Mucosa of descending colon (tissue), 3 donors: ENCODE measurements around the gene ZSCAN21. TPM values are rescaled to one million over a fixed set of nuclear protein-coding genes. Genes with fewer than 3 reads are reported as not detected.

Experiments
- ATAC-seq: fragments of 200-7000 bp; cut with Tn5 transposase; one replicate; pipeline ENCODE4 v1.9.1; 2020; ENCODE audit warnings: mild to moderate bottlenecking, moderate library complexity
- DNase-seq, 3 donors: peaks; one replicate each; pipeline ENCODE4 v3.0.0-alpha.2; 2020
- H3K36me3 ChIP-seq: fragments of 200-600 bp; one replicate; pipeline ENCODE4 v1.8.0; 2021; ENCODE audit warnings: low read depth, mild to moderate bottlenecking
- H3K4me1 ChIP-seq: fragments of 200-600 bp; one replicate; pipeline ENCODE4 v1.8.0; 2021; ENCODE audit warnings: low read depth, mild to moderate bottlenecking
- H3K4me3 ChIP-seq: fragments of 200-600 bp; one replicate; pipeline ENCODE4 v1.8.0; 2021; ENCODE audit warnings: mild to moderate bottlenecking
- H3K9me3 ChIP-seq: fragments of 200-600 bp; one replicate; pipeline ENCODE4 v1.8.0; 2021; ENCODE audit warnings: mild to moderate bottlenecking
- CTCF ChIP-seq: fragments of 200-600 bp; IDR thresholded peaks from one replicate; pipeline ENCODE4 v1.8.0; 2022; ENCODE audit warnings: antibody characterized with exemption, mild to moderate bottlenecking
- intact Hi-C, 2 donors: fragments of 100-400 bp; cut with DNase I in 1 of 2; cut with micrococcal nuclease in 1 of 2; formaldehyde crosslinking; loops; one replicate each; pipeline versions ENCODE4 v1.11.0 to v1.11.1; 2022; cut with DNase I, micrococcal nuclease
- total RNA-seq, 3 donors: library from RNA; stranded (reverse); fragmentation: NEBNext Ultra II Directional in 2 of 3; extraction: Animal tissue kit (Norgen Biotek cat#: 25700) in 2 of 3; gene quantifications; one replicate each; pipeline versions ENCODE4 v1.2.1 to v1.2.4, GENCODE V29; 2021 to 2023
- donor health status: DM: no; HTN: no; CAD: no; lungs with moderate emphysema.
- donor health status: DM: no; HTN: no; CAD: no.
- donor health status: DM: no; HTN: yes; CAD: no.

The ZSCAN21 gene
- total RNA-seq, 3 donors from 2014 or later: 6.9 to 13.9 (median 7.7) TPM

GRCh38 chr7:100071018-100071723 lies 21.6 kb downstream of the ZSCAN21 start:
- TF ChIP-seq CTCF: no peak
- peaks cover 28% of the 10 kb centered on the region for H3K9me3 ChIP-seq
- no peak for ATAC-seq
- peaks cover 34% of the 10 kb centered on the region for H3K36me3 ChIP-seq
- no peaks in the 10 kb centered on the region for H3K4me1 ChIP-seq
- H3K4me3 ChIP-seq: no peak overlapping the region
- intact Hi-C loops: no loop called here
- DNase-seq: no peak

GRCh38 chr7:100072462-100072861 lies 22.9 kb downstream of the ZSCAN21 start:
- H3K9me3 ChIP-seq: peaks cover 28% of the 10 kb centered on the region
- no peak for ATAC-seq
- peaks cover 34% of the 10 kb centered on the region for H3K36me3 ChIP-seq
- H3K4me1 ChIP-seq: peaks cover 9% of the 10 kb centered on the region
- H3K4me3 ChIP-seq: no peak overlapping the region
- DNase-seq: no peak
- intact Hi-C loops: no loop called here
- no peak for TF ChIP-seq CTCF

- TF ChIP-seq CTCF: no peak
- H3K36me3 ChIP-seq: peaks cover 34% of the 10 kb centered on the region
- intact Hi-C loops: no loop called here
- no peak overlapping the region for H3K4me3 ChIP-seq
- ATAC-seq (no peak), DNase-seq (no peak)
- H3K4me1 ChIP-seq: peaks cover 32% of the 10 kb centered on the region
- peaks cover 28% of the 10 kb centered on the region for H3K9me3 ChIP-seq
These were observed 25.3 kb downstream of the ZSCAN21 start for GRCh38 chr7:100074841-100075240.

GRCh38 chr7:100075418-100075817 lies 25.8 kb downstream of the ZSCAN21 start:
- TF ChIP-seq CTCF: no peak
- no peak for DNase-seq
- Histone ChIP-seq H3K9me3 (peaks cover 26% of the 10 kb centered on the region), H3K4me1 (peaks cover 38% of the 10 kb centered on the region), H3K36me3 (peaks cover 34% of the 10 kb centered on the region), H3K4me3 (no peak overlapping the region)
- ATAC-seq: no peak
- intact Hi-C loops: no loop called here

GRCh38 chr7:100077205-100077604 lies 27.6 kb downstream of the ZSCAN21 start:
- no peak for TF ChIP-seq CTCF
- Histone ChIP-seq H3K9me3 (peaks cover 8% of the 10 kb centered on the region), H3K36me3 (peaks cover 18% of the 10 kb centered on the region), H3K4me3 (no peak overlapping the region), H3K4me1 (peaks cover 47% of the 10 kb centered on the region)
- ATAC-seq (peak; percentile 5), DNase-seq (peak in 1 of 3 donors; percentile 50)
- intact Hi-C loops: no loop called here
